GM12892 (cell line): ENCODE results near the gene AQP2.

Source experiments
- POLR2A ChIP-seq: IDR thresholded peaks from 2 replicates; pipeline ENCODE4 v1.6.1; 2011; ENCODE audit warnings: low read depth, low read length, control low read depth
- TAF1 ChIP-seq: IDR thresholded peaks from 2 replicates; pipeline ENCODE4 v1.6.1; 2011; ENCODE audit warnings: low read depth, mild to moderate bottlenecking, control low read depth, low read length, borderline replicate concordance

GRCh38 chr12:49917788-49918173 lies 32.8 kb upstream of the AQP2 start:
- TF ChIP-seq POLR2A, result no peak
- no peak for TF ChIP-seq TAF1
